B cell (primary cell): ENCODE data around the gene S100A13. TPM values are rescaled to one million over a fixed set of nuclear protein-coding genes. Genes with fewer than 3 reads are reported as not detected.

ENCODE experiments used
- ATAC-seq: fragments of 200-7000 bp; cut with Tn5 transposase; one replicate; pipeline ENCODE4 v1.10.0; 2021; ENCODE audit warnings: low read depth, mild to moderate bottlenecking, moderate number of reproducible peaks, moderate library complexity
- CTCF ChIA-PET: fragments of 350-600 bp; sonication (Branson Sonifier 250); formaldehyde crosslinking; loops from one replicate; lab custom pipeline; 2021; ENCODE audit warnings: antibody characterized with exemption, inconsistent platforms; lab: Charles Lee
- POLR2A ChIA-PET: fragments of 350-600 bp; sonication (Branson Sonifier 250); formaldehyde crosslinking; loops from one replicate; lab custom pipeline; 2021; ENCODE audit warnings: antibody characterized with exemption; lab: Charles Lee
- DNase-seq: peaks from one replicate; pipeline ENCODE4 v3.0.0; 2013
- H2AFZ ChIP-seq: 2 replicates; pipeline ENCODE4 v1.6.1; 2012; ENCODE audit warnings: mild to moderate bottlenecking, low read depth, low read length; ENCODE audit not compliant: insufficient read depth, poor library complexity, severe bottlenecking
- H3K27ac ChIP-seq, 2 donors: 1 replicate in 1 of 2; 2 replicates in 1 of 2; pipeline ENCODE4 v1.5.1; 2012 to 2013; ENCODE audit warnings: low read length in 2 of 2, mild to moderate bottlenecking in 2 of 2, moderate library complexity in 1 of 2
- H3K27me3 ChIP-seq, 4 experiments: fragments of 200-600 bp in 1 of 4; sonication (generic) in 1 of 4; replicated peaks in 1 of 4; 1 replicate in 2 of 4; 2 replicates in 2 of 4; pipeline versions ENCODE4 v1.6.1 to v1.7.0; 2013 to 2016; ENCODE audit warnings: low read length in 3 of 4, mild to moderate bottlenecking in 2 of 4, mixed read lengths in 1 of 4, moderate library complexity in 1 of 4; ENCODE audit not compliant: insufficient read depth in 4 of 4, control insufficient read depth in 3 of 4; ENCODE audit errors: control extremely low read depth in 1 of 4
- H3K36me3 ChIP-seq, 2 experiments: replicated peaks in 1 of 2; 1 replicate in 1 of 2; 2 replicates in 1 of 2; pipeline versions ENCODE4 v1.6.1 to v1.7.1; 2013; ENCODE audit warnings: low read length in 1 of 2; ENCODE audit not compliant: insufficient read depth in 2 of 2, control insufficient read depth in 1 of 2; ENCODE audit errors: control extremely low read depth in 1 of 2, extremely low read depth in 1 of 2
- H3K4me1 ChIP-seq, 2 donors: fragments of 200-600 bp in 1 of 2; sonication (generic) in 1 of 2; 1 replicate in 1 of 2; 2 replicates in 1 of 2; pipeline versions ENCODE4 v1.5.1 to v1.6.1; 2013 to 2017; ENCODE audit warnings: low read length in 2 of 2; ENCODE audit not compliant: control insufficient read depth in 2 of 2, insufficient read depth in 2 of 2
- H3K4me2 ChIP-seq: replicated peaks from 2 replicates; pipeline ENCODE3; 2012; ENCODE audit warnings: mild to moderate bottlenecking, low read depth, low read length; ENCODE audit not compliant: poor library complexity, severe bottlenecking
- H3K4me3 ChIP-seq, 5 experiments: fragments of 200-600 bp in 1 of 5; sonication (generic) in 1 of 5; 1 replicate in 3 of 5; 2 replicates in 2 of 5; pipeline versions ENCODE4 v1.5.1 to v1.7.0; 2011 to 2016; ENCODE audit warnings: low read length in 4 of 5, mild to moderate bottlenecking in 4 of 5, low read depth in 2 of 5, control low read depth in 1 of 5, moderate library complexity in 1 of 5; ENCODE audit not compliant: insufficient read depth in 1 of 5; ENCODE audit errors: control extremely low read depth in 1 of 5, extremely low read depth in 1 of 5
- H3K79me2 ChIP-seq: fragments of 200-600 bp; sonication (generic); one replicate; pipeline ENCODE4 v1.6.0; 2016; ENCODE audit warnings: low read length; ENCODE audit not compliant: control insufficient read depth, insufficient read depth
- H3K9ac ChIP-seq: fragments of 200-600 bp; sonication (generic); 2 replicates; pipeline ENCODE4 v1.6.1; 2017; ENCODE audit warnings: mild to moderate bottlenecking, low read length, moderate library complexity
- H3K9me3 ChIP-seq, 3 donors: one replicate each; pipeline versions ENCODE4 v1.6.1 to v1.7.1; 2013; ENCODE audit warnings: low read length in 2 of 3; ENCODE audit not compliant: control insufficient read depth in 2 of 3, insufficient read depth in 1 of 3; ENCODE audit errors: control extremely low read depth in 1 of 3
- H4K20me1 ChIP-seq: 2 replicates; pipeline ENCODE4 v1.6.0; 2012; ENCODE audit warnings: mild to moderate bottlenecking, low read length; ENCODE audit not compliant: insufficient read depth, control insufficient read depth, poor library complexity, severe bottlenecking
- H3K27ac Mint-ChIP-seq: one replicate; pipeline ENCODE4 v1.8.0; 2021; ENCODE audit warnings: mixed read lengths
- H3K27me3 Mint-ChIP-seq: one replicate; pipeline ENCODE4 v1.8.0; 2021; ENCODE audit warnings: mixed read lengths
- H3K4me1 Mint-ChIP-seq: one replicate; pipeline ENCODE4 v1.8.0; 2021; ENCODE audit warnings: mixed read lengths
- H3K4me3 Mint-ChIP-seq: one replicate; pipeline ENCODE4 v1.8.0; 2021; ENCODE audit warnings: mixed read lengths
- H3K9me3 Mint-ChIP-seq: one replicate; pipeline ENCODE4 v1.8.0; 2022; ENCODE audit warnings: mixed read lengths; ENCODE audit not compliant: insufficient read depth
- CTCF ChIP-seq: fragments of 200-600 bp; IDR thresholded peaks from one replicate; pipeline ENCODE4 v1.8.0; 2022; ENCODE audit warnings: antibody characterized with exemption, mild to moderate bottlenecking
- EZH2 ChIP-seq: IDR thresholded peaks from 2 replicates; pipeline ENCODE4 v1.6.1; 2012; ENCODE audit warnings: borderline replicate concordance, low read depth, mild to moderate bottlenecking, moderate library complexity, low read length; ENCODE audit not compliant: insufficient read depth, poor library complexity, severe bottlenecking
- WGBS: methylation state at CpG from one replicate; pipeline ENCODE4 v1.1.5; 2013; ENCODE audit warnings: missing lambda C conversion rate; ENCODE audit not compliant: insufficient coverage; 5-methylcytosine and 5-hydroxymethylcytosine counted together
- intact Hi-C: fragments of 100-400 bp; cut with micrococcal nuclease; formaldehyde crosslinking; loops from one replicate; pipeline ENCODE4 v1.10.0; 2022
- polyA plus RNA-seq: library from polyadenylated mRNA; depleted of rRNA; stranded (reverse); fragments of >200 nt; gene quantifications from 2 replicates; pipeline ENCODE4 v1.2.3, GENCODE V29; 2012
- total RNA-seq, 2 donors: library from RNA; stranded (reverse); fragments of 120-200 nt in 1 of 2; gene quantifications; 1 replicate in 1 of 2; 2 replicates in 1 of 2; pipeline versions ENCODE4 v1.2.3 to v1.2.4, GENCODE V29; 2013 to 2022

S100A13 gene
- total and polyA plus RNA-seq, 2 donors (not counting 1 experiment from before 2014, with no cell fraction given), result 9.8 to 17.8 TPM

GRCh38 chr1:153569465-153569864 lies 57.8 kb downstream of the S100A13 start:
- Histone ChIP-seq H4K20me1 (no peaks in the 10 kb centered on the region), H3K36me3 (no peaks in the 10 kb centered on the region), H3K9me3 (no peaks in the 10 kb centered on the region), H2AFZ (no peak overlapping the region), H3K27me3 (peaks cover 0 to 2% (median 0%) of the 10 kb centered on the region in 4 experiments), H3K27ac (no peak overlapping the region), H3K9ac (no peak overlapping the region), H3K4me3 (no peak overlapping the region), H3K79me2 (no peaks in the 10 kb centered on the region), H3K4me1 (peaks cover 16 to 37% of the 10 kb centered on the region in 2 donors), H3K4me2 (no peak overlapping the region)
- H3K4me1 Mint-ChIP-seq, result peaks cover 40% of the 10 kb centered on the region
- no peak overlapping the region for H3K27ac Mint-ChIP-seq
- WGBS, result 91% methylated on average over 3 of the region's 8 CpGs
- intact Hi-C loops, result no loop called here
- CTCF ChIA-PET, result interaction anchor here (0.9 to 7.4 kb wide), 14 partner anchors 8 to 416 kb away, joined by 3 to 227 read pairs (median 8); partner anchors contain the start of genes CHTOP, S100A1, S100A13 and S100A4
- TF ChIP-seq CTCF, result no peak
- no peak for TF ChIP-seq EZH2
- POLR2A ChIA-PET, result no interaction called here
- no peak overlapping the region for H3K4me3 Mint-ChIP-seq
- no peak for ATAC-seq
- no peak for DNase-seq
- H3K9me3 Mint-ChIP-seq, result no peaks in the 10 kb centered on the region
- H3K27me3 Mint-ChIP-seq, result peaks cover 7% of the 10 kb centered on the region

Other genes starting within 250 kb of the S100A13 start
- 1.9 and 3.3 TPM in 2 replicates for gene S100A8, start 236.4 kb downstream of the S100A13 start, total RNA-seq
- 8.9 and 16.7 TPM in 2 replicates for gene S100A8, start 236.4 kb downstream of the S100A13 start, polyA plus RNA-seq
- not detected in 2 replicates for gene S100A7A, start 211.0 kb downstream of the S100A13 start, total RNA-seq
- not detected in 2 replicates for gene S100A7A, start 211.0 kb downstream of the S100A13 start, polyA plus RNA-seq
- gene S100A7, start 166.9 kb downstream of the S100A13 start, total RNA-seq, result not detected in 2 replicates
- not detected in 2 replicates for gene S100A7, start 166.9 kb downstream of the S100A13 start, polyA plus RNA-seq
- gene S100A6, start 91.5 kb downstream of the S100A13 start, total RNA-seq, result 93.6 and 110 TPM in 2 replicates
- gene S100A6, start 91.5 kb downstream of the S100A13 start, polyA plus RNA-seq, result 61.1 and 213 TPM in 2 replicates
- gene S100A5, start 86.6 kb downstream of the S100A13 start, total RNA-seq, result not detected in 2 replicates
- 0.64 TPM in 1 of 2 replicates, not detected in the other for gene S100A5, start 86.6 kb downstream of the S100A13 start, polyA plus RNA-seq
- gene S100A4, start 81.7 kb downstream of the S100A13 start, total RNA-seq, result 58.0 and 62.7 TPM in 2 replicates
- 121 and 150 TPM in 2 replicates for gene S100A4, start 81.7 kb downstream of the S100A13 start, polyA plus RNA-seq
- not detected in 2 replicates for gene S100A3, start 78.2 kb downstream of the S100A13 start, total RNA-seq
- gene S100A3, start 78.2 kb downstream of the S100A13 start, polyA plus RNA-seq, result 0.17 TPM in 1 of 2 replicates, not detected in the other
- gene S100A2, start 61.7 kb downstream of the S100A13 start, total RNA-seq, result not detected in 2 replicates
- gene S100A2, start 61.7 kb downstream of the S100A13 start, polyA plus RNA-seq, result 0.19 TPM in 1 of 2 replicates, not detected in the other
- not detected in 2 replicates for gene S100A16, start 14.4 kb downstream of the S100A13 start, total RNA-seq
- not detected in 2 replicates for gene S100A16, start 14.4 kb downstream of the S100A13 start, polyA plus RNA-seq
- not detected in 2 replicates for gene S100A14, start 11.2 kb downstream of the S100A13 start, total RNA-seq
- 0.17 TPM in 1 of 2 replicates, not detected in the other for gene S100A14, start 11.2 kb downstream of the S100A13 start, polyA plus RNA-seq
- not detected in 2 replicates for gene S100A1, start 929 bp upstream of the S100A13 start, total RNA-seq
- gene S100A1, start 929 bp upstream of the S100A13 start, polyA plus RNA-seq, result not detected in 2 replicates
- 156 TPM in 2 replicates for gene CHTOP, start 6.6 kb upstream of the S100A13 start, total RNA-seq
- 87.0 and 140 TPM in 2 replicates for gene CHTOP, start 6.6 kb upstream of the S100A13 start, polyA plus RNA-seq
- 37.6 and 39.4 TPM in 2 replicates for gene SNAPIN, start 31.2 kb upstream of the S100A13 start, total RNA-seq
- 17.2 and 22.7 TPM in 2 replicates for gene SNAPIN, start 31.2 kb upstream of the S100A13 start, polyA plus RNA-seq
- 86.5 and 89.8 TPM in 2 replicates for gene ILF2, start 43.5 kb upstream of the S100A13 start, total RNA-seq
- gene ILF2, start 43.5 kb upstream of the S100A13 start, polyA plus RNA-seq, result 94.0 and 155 TPM in 2 replicates
- 0.19 and 0.37 TPM in 2 replicates for gene NPR1, start 51.2 kb upstream of the S100A13 start, total RNA-seq
- gene NPR1, start 51.2 kb upstream of the S100A13 start, polyA plus RNA-seq, result not detected in 2 replicates
- 69.1 and 69.3 TPM in 2 replicates for gene INTS3, start 100.5 kb upstream of the S100A13 start, total RNA-seq
- gene INTS3, start 100.5 kb upstream of the S100A13 start, polyA plus RNA-seq, result 71.5 and 84.1 TPM in 2 replicates
- gene SLC27A3, start 147.9 kb upstream of the S100A13 start, total RNA-seq, result 15.6 and 16.2 TPM in 2 replicates
- gene SLC27A3, start 147.9 kb upstream of the S100A13 start, polyA plus RNA-seq, result 8.9 and 19.4 TPM in 2 replicates